Upper lobe of left lung (tissue), 4 donors: ENCODE results near the gene ABCA6.
"Not testable (repeated sequence)": the region's sequence is repeated elsewhere in the genome, so short reads cannot be mapped to it uniquely, and the experiment has no call there.

Experiments
- CTCF ChIP-seq, 6 experiments: fragments of 450-650 bp in 4 of 6; fragments of 200-600 bp in 2 of 6; sonication (generic) in 2 of 6; IDR thresholded peaks; one replicate each; pipeline ENCODE4 v1.5.1; 2016 to 2019; ENCODE audit warnings: antibody characterized with exemption in 6 of 6
- POLR2AphosphoS5 ChIP-seq, 2 donors: sonication (generic); formaldehyde crosslinking; IDR thresholded peaks; one replicate each; pipeline ENCODE4 v1.5.1; 2017; ENCODE audit warnings: antibody characterized with exemption in 2 of 2

DNA sequence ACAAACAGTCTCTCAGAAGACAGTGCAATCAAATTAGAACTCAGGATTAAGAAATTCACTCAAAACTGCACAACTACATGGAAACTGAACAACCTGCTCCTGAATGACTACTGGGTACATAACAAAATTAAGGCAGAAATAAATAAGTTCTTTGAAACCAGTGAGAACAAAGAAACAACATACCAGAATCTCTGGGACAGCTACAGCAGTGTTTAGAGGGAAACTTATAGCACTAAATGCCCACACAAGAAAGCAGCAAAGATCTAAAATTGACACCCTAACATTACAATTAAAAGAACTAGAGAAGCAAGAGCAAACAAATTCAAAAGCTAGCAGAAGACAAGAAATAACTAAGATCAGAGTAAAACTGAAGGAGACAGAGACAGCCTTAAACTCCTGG, 68.3 kb downstream of the ABCA6 start:
- TF ChIP-seq CTCF, POLR2AphosphoS5 (IDR thresholded peaks at IDR 0.05): not testable (repeated sequence)
